Skeletal muscle satellite cell (primary cell): ENCODE results near the gene HTATIP2.
"Not testable (repeated sequence)": the region's sequence is repeated elsewhere in the genome, so short reads cannot be mapped to it uniquely, and the experiment has no call there.

Experiments
- H3K27me3 ChIP-seq: 2 replicates; pipeline ENCODE4 v1.7.0; 2013; ENCODE audit warnings: low read length; ENCODE audit not compliant: control insufficient read depth, insufficient read depth
- H3K36me3 ChIP-seq: 2 replicates; pipeline ENCODE4 v1.7.0; 2013; ENCODE audit warnings: mild to moderate bottlenecking, control low read depth, low read length; ENCODE audit not compliant: insufficient read depth
- H3K4me1 ChIP-seq: 2 replicates; pipeline ENCODE4 v1.7.0; 2013; ENCODE audit warnings: low read length; ENCODE audit not compliant: control insufficient read depth, insufficient read depth
- H3K4me2 ChIP-seq: 2 replicates; pipeline ENCODE4 v1.7.0; 2013; ENCODE audit warnings: mild to moderate bottlenecking, low read length
- H3K4me3 ChIP-seq: 2 replicates; pipeline ENCODE4 v1.7.0; 2013; ENCODE audit warnings: low read length
- H3K9ac ChIP-seq: 2 replicates; pipeline ENCODE4 v1.7.0; 2013; ENCODE audit warnings: mild to moderate bottlenecking, low read depth, low read length, moderate library complexity
- H3K9me3 ChIP-seq: replicated peaks from 2 replicates; pipeline ENCODE4 v1.7.0; 2013; ENCODE audit warnings: mild to moderate bottlenecking, control low read depth, low read length

HTATIP2 gene

DNA sequence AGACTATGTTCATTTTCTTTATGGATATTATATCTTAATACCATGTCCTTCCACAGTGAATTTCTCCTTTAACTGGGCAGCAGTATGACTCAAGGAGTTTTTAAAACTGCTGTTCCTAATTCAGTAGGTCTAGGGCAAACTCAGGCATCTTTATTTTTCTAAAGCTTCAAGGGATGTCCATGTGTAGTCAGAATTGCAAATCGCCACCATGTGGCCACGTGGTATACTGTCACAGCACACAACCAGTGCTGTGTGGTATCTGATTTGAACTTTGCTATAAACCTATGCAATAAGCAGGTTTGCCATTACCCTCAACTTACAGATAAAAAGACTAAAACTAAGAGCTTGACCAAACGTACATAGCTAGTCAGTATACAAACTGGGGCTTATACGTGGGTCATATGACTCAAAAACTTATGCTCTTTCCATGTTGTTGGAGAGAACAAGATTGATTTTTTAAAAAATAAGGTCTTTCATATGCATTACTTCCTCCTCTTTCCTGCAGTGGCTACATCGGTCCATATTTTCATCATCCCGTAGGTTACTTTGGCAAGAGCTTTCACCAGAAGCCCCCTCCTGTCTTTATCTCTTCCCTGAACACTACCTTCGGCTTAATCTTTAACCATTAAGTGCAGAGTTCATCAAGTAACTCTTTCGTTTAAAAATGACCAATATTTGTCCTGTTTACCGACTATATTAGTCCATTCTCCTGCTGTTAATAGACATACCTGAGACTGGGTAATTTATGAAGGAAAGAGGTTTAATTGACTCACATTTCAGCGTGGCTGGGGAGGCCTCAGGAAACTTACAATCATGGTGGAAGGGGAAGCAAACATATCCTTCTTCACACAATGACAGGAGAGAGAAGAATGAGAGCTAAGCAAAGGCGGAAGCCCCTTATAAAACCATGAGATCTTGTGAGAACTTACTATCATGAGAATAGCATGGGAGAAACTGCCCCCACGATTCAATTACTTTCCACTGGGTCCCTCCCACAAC, 8.0 kb upstream of the HTATIP2 start:
- H3K4me1 ChIP-seq, result peaks cover 2% of the 10 kb centered on the region
- H3K9ac ChIP-seq, result no peak overlapping the region
- peaks cover 33% of the 10 kb centered on the region for H3K27me3 ChIP-seq
- no peak overlapping the region for H3K4me3 ChIP-seq
- no peaks in the 10 kb centered on the region for H3K9me3 ChIP-seq
- H3K36me3 ChIP-seq, result no peaks in the 10 kb centered on the region
- H3K4me2 ChIP-seq, result no peak overlapping the region

DNA sequence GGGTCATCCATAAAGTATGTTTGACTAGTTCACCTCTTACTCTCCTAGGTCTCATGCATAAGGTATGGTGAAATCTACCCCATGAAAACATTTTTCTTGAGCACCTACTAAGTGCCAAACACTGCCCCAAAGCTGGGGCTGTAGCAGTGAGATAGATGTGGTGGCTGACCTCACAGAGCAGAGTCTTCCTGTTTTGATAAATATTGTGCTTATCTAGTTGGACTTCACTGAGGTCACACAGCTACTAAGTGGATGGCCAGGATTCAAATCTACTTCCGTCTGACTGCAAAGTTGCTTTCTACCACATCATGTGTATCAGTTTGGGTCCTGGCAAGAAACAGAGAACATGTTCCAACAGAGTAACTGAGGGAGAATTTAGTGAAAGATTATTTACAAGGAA, 6.4 kb upstream of the HTATIP2 start:
- peaks cover 9% of the 10 kb centered on the region for H3K4me1 ChIP-seq
- H3K4me3 ChIP-seq, result no peak overlapping the region
- H3K9ac ChIP-seq, result no peak overlapping the region
- H3K4me2 ChIP-seq, result no peak overlapping the region
- no peaks in the 10 kb centered on the region for H3K9me3 ChIP-seq
- H3K27me3 ChIP-seq, result peaks cover 18% of the 10 kb centered on the region
- no peaks in the 10 kb centered on the region for H3K36me3 ChIP-seq

DNA sequence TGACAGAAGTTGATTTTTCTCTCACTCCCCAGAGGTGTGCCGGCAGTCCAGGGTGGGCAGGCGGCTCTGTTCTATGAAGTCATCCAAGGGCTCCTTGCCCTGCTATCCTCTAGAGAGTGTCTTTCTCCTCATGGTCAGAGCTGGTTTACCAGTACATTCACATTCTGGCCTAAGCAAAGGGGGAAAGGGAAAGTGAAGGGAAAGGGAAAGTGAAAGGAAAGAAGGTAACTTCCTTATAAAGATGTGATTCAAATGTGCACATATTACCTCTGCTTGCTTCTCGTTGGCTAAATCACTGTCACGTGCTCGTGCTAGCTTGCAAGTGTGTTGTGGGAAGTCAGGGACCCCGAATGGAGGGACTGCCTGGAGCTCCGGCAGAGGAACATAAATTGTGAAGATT, 2.9 kb upstream of the HTATIP2 start:
- Histone ChIP-seq H3K9me3 (no peaks in the 10 kb centered on the region), H3K4me2 (peak overlapping the region; percentile 30), H3K4me1 (peaks cover 38% of the 10 kb centered on the region), H3K4me3 (peak overlapping the region; percentile 36), H3K36me3 (no peaks in the 10 kb centered on the region), H3K27me3 (peaks cover 14% of the 10 kb centered on the region), H3K9ac (no peak overlapping the region)

DNA sequence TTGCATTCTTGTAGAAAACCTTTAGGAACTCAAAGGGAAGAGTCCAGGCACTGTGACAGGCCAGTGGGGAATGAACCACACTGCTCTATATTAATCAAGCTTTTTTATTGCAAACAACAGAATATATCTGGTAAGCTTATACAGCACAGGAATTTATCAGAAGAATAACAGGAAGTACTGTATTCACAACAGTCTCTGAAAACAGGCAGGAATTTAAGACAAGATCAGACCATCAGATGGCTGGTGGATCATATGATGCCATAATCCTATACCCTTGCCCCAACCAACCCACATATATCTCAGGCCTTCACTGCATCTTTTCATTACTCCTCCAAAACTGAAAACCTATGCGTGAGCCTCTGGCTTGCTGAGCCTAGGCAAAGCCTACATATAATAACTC, 1.0 kb upstream of the HTATIP2 start:
- Histone ChIP-seq H3K4me3 (no peak overlapping the region), H3K9ac (no peak overlapping the region), H3K36me3 (no peaks in the 10 kb centered on the region), H3K27me3 (peaks cover 3% of the 10 kb centered on the region), H3K4me1 (peaks cover 52% of the 10 kb centered on the region), H3K4me2 (no peak overlapping the region), H3K9me3 (no peaks in the 10 kb centered on the region)

DNA sequence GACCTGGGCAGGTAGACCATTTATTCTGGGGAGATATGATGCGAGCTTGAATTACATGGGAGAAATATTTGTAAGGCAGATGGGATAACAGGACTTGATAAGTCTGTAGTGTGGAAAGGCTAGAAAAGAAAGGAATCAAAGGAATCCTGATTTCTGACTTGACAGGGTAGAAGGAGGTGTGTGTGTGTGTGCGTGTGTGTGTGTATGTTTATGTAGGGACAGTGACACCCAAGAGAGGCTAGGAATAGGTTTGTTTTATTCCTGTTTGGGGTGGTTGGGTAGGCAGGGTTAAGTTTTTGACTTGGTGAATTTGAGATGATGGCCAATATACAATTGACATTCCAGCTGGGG, 390 bp upstream of the HTATIP2 start:
- Histone ChIP-seq H3K4me1 (peaks cover 56% of the 10 kb centered on the region), H3K4me2 (peak overlapping the region; percentile 89), H3K36me3 (no peaks in the 10 kb centered on the region), H3K27me3 (no peaks in the 10 kb centered on the region), H3K9me3 (no peaks in the 10 kb centered on the region), H3K9ac (peak overlapping the region; percentile 87), H3K4me3 (peak overlapping the region; percentile 75)

DNA sequence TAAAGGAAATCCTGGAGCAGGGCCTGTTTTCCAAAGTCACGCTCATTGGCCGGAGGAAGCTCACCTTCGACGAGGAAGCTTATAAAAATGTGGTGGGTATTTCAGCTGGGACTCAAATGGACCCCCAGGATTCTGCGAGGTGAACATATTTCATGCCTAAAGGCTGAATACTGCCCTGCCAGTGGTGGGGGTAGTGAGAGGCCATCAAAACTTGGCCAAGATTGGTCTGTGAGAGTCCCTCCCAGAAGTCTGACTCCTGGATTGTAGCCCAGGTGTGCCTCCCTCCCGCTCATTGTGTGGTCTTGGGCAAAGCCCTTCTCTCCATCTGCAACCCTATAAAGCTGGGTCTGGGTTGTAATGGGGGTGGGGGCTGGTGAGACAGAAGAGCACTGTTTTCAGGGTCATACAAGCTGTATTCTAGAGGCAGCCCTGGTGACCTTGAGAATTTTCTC, 853 bp downstream of the HTATIP2 start:
- peak overlapping the region; percentile 87 for H3K9ac ChIP-seq
- peaks cover 69% of the 10 kb centered on the region for H3K4me1 ChIP-seq
- H3K4me3 ChIP-seq, result peak overlapping the region; percentile 75

DNA sequence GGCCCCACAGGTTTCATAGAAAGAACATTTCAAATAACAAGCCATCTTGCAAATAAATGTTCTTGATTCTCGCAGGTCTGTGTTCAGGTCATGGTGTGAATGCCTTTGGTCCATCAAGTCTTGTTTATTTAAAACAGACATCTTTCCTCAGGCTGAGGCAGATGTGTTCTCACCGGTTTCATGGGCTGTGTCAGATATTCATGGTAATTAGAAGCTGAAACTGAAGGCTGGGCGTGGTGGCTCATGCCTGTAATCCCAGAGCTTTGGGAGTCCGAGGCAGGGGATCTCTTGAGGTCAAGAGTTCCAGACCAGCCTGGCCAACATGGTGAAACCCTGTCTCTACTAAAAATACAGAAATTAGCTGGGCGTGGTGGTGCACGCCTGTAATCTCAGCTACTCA, 2.0 kb downstream of the HTATIP2 start:
- H3K9me3 ChIP-seq, H3K27me3 ChIP-seq, H3K36me3 ChIP-seq, H3K4me2 ChIP-seq, H3K4me3 ChIP-seq, H3K9ac ChIP-seq: not testable (repeated sequence)
- peaks cover 70% of the 10 kb centered on the region for H3K4me1 ChIP-seq

More for the DNA sequence above, 853 bp downstream of the HTATIP2 start:
- H3K27me3 ChIP-seq, result no peaks in the 10 kb centered on the region
- H3K9me3 ChIP-seq, result no peaks in the 10 kb centered on the region
- H3K4me2 ChIP-seq, result peak overlapping the region; percentile 89
- no peaks in the 10 kb centered on the region for H3K36me3 ChIP-seq

DNA sequence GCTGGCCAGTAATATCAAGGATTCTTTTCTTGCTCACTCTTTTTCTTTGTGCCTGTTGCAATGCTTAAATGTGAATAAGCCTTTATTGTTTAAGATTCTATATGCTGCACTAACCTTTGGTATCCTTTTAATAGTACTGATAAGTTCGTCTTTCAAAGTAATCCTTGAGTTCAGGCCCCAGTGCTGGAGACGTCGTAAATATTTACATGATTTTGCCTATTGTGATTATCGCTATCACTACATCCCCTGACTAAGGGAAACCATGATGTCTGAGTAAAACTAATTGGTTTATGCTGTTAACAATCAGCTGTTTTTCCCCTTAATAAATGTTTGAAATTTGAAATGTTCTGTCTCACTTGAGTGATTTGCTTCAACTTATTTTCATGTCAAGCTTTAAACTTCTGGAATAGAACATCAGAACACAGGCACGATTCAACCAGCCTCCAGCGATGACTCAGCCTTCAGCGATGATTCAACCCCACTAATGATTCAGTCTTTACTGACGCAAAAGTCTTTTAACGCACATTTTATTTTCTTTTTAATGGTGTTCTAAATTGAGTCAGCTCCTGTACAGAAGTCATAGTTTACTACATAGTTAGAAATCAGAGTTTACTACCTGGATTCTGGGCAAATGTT, 3.9 kb downstream of the HTATIP2 start:
- Histone ChIP-seq H3K4me3 (peak overlapping the region; percentile 4), H3K4me1 (peaks cover 59% of the 10 kb centered on the region), H3K9ac (peak overlapping the region; percentile 59)

DNA sequence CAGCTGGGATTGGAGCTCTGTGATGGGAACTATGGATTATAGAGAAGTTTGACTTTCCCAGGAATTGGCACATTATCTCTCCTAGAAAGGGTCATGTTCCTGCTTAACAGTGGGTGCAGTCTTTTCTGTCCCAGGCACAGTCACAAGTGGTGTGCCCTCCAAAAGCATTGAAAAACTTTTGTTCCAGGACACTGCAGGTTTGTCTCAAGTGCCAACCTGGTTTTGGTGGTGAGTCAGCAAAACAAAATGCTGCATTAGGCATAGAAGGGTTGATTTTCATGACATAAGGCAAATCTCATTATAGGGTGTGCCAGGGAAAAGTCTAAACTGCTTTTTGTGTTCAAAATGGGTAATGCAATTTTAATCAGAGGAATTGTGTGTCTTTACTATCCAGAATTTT, 4.9 kb downstream of the HTATIP2 start:
- H3K4me1 ChIP-seq, result peaks cover 49% of the 10 kb centered on the region
- H3K27me3 ChIP-seq, result no peaks in the 10 kb centered on the region
- H3K4me2 ChIP-seq, result peak overlapping the region; percentile 30
- no peaks in the 10 kb centered on the region for H3K36me3 ChIP-seq
- H3K9ac ChIP-seq, result peak overlapping the region; percentile 40
- H3K9me3 ChIP-seq, result no peaks in the 10 kb centered on the region
- no peak overlapping the region for H3K4me3 ChIP-seq

More for the DNA sequence above, 3.9 kb downstream of the HTATIP2 start:
- Histone ChIP-seq H3K4me2 (peak overlapping the region; percentile 55), H3K9me3 (no peaks in the 10 kb centered on the region), H3K36me3 (no peaks in the 10 kb centered on the region), H3K27me3 (no peaks in the 10 kb centered on the region)

DNA sequence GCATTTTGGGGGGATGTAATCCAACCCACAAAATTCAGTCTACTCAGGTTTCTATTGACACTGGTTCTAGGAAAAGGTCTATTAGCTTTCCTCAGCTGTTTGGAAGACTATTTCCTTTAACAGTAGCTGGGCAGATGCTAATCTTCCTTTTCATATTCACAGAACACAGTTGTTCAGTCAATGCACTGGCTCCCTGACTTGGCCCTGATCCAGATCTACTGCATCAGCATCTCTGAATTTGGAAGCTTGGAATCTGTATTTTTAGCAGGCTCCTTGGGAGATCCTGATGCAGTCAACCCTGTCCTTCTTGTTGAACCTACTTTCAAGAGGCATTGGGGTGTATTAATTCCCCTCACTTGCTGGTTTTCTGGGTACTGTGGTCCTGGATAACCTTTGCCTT, 6.3 kb downstream of the HTATIP2 start:
- no peak overlapping the region for H3K4me3 ChIP-seq
- no peak overlapping the region for H3K4me2 ChIP-seq
- H3K9me3 ChIP-seq, result no peaks in the 10 kb centered on the region
- no peak overlapping the region for H3K9ac ChIP-seq
- H3K27me3 ChIP-seq, result no peaks in the 10 kb centered on the region
- H3K36me3 ChIP-seq, result no peaks in the 10 kb centered on the region
- H3K4me1 ChIP-seq, result peaks cover 51% of the 10 kb centered on the region

DNA sequence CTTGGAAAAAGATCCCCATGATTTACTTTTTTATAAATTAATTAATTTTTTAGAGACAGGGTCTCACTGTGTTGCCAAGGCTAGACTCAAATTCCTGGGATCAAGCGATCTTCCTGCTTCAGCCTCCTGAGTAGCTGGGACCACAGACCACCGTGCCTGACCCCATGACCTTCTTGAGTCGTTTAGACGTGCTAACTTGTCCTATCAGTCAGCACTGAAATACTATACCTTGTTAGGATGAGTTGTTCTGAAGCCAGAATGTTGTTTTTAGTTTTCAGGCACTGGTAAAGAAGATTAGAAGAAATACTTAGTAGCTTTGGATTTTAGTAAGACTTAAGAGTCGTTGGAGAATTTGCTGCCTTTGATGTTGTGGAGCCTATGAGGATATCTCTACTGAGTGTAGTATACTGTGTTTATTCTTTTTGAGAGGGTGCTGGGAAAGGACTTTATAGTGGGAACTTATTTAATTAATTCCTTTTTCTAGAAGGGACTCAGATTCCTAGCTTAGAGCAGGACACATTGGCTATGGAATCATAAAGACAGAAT, 8.6 kb downstream of the HTATIP2 start:
- Histone ChIP-seq H3K4me1 (peaks cover 39% of the 10 kb centered on the region), H3K27me3 (no peaks in the 10 kb centered on the region), H3K9me3 (no peaks in the 10 kb centered on the region), H3K4me2 (no peak overlapping the region), H3K4me3 (no peak overlapping the region), H3K9ac (no peak overlapping the region), H3K36me3 (no peaks in the 10 kb centered on the region)
